Measurements from ENCODE around the gene TMEM107. TPM values are rescaled to one million over a fixed set of nuclear protein-coding genes. Genes with fewer than 3 reads are reported as not detected.

The TMEM107 gene
- polyA plus RNA-seq, 1 donor from 2014 or later: 35.2 TPM

DNA sequence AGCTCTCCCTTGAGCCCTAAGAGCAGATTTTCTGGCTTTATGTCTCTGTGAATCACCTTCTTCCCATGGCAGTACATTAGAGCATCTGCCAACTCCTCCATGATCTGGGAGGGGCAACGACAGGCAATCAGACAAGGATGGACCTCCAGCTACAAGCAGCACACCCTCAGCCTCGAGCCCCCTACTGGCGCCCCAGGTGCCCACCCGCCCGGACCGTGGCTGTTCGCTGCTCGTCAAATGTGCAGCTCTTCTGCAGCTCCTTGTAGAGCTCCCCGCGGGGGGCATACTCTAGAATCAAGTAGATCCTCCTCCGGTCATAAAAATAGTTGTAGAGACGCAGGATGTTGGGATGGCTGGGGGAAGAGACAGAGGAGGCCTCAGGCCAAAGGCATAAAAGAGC lies 30.4 kb upstream of the TMEM107 start:
- no peaks in the 10 kb centered on the region for H3K9me3 Mint-ChIP-seq
- H3K4me1 Mint-ChIP-seq: peaks cover 12 to 14% (median 14%) of the 10 kb centered on the region in 3 donors
- peak overlapping the region in 1 of 3 donors; percentile 24 for H3K27ac Mint-ChIP-seq
- H3K36me3 Mint-ChIP-seq: peaks cover 2% of the 10 kb centered on the region
- peak overlapping the region in 1 of 4 donors; percentile 35 for H3K4me3 Mint-ChIP-seq
- no peaks in the 10 kb centered on the region for H3K27me3 Mint-ChIP-seq

DNA sequence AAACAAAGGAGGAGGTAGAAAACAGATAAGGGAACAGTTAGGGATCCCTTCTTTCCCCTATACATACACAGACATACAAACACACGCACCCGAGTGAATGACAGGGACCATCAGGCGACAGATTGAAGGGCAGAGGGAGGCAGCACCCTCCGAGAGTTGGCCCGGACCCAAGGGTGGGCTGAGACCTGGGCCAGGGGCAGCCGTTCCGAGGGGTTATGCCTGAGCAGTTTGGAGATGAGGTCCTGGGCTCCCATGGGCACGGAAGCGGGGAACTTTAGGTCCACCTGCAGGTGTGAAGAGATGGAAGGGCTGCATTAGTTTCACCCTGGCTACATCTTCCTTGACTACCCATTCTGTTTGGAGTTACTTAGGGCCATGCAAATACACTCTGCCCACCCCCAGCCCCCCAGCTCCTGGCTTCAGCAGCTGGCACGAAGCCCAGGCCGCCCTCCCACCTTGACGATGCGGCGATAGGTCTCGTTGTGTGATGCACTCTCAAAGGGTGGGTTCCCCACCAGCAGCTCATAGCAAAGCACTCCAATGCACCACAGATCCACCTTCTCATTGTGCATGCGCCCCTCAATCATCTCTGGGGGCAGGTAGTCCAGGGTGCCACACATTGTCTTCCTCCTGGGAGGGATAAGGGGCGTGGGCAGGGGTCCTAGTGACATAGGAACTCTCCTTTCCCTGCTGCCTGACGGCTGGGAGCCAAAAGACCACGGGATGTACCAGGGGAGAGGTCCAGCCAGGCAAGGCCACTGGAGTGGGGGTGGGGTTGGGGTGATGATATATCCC lies 28.8 kb upstream of the TMEM107 start:
- Mint-ChIP-seq H3K36me3 (peaks cover 2% of the 10 kb centered on the region), H3K27me3 (no peaks in the 10 kb centered on the region), H3K9me3 (no peaks in the 10 kb centered on the region), H3K27ac (peak overlapping the region in 2 of 3 donors; percentile 46 to 69), H3K4me1 (peaks cover 5 to 7% (median 6%) of the 10 kb centered on the region in 3 donors), H3K4me3 (no peak overlapping the region)

DNA sequence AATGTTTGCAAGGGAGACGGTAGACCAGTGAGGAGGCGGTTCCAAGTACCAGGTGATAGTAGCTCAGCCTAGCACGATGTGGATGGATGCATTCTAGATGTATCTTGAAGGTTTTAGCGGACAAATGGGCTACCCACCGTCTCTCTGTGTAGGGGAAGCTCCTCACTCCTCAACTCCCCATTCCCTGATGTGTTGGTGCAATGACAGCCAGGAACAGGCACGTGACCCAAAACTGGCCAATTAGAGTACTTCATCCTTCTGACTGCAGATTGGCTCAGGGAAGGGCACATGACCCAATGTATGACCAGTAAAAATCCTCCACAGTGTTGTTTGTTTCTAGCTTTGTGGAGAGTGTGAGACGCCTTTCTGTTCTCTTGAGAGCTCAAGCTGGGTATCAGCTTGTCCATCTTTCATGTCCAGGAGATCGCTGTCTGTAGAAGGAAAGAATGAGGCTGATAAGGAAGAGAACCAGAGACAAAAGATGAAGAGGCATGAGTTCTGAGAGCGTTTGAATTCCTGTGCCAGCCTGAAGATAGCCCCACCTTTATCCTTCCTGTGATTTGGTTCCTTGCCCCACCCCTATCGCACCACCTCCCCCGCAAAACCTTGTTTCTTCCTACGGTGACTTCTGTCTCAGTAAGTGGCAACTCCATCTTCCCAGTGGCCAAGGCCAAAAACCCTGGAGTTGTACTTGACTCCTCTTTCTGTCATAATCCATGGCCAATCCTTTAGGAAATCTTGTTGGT lies 16.1 kb upstream of the TMEM107 start:
- H3K4me1 Mint-ChIP-seq: peaks cover 13 to 17% (median 16%) of the 10 kb centered on the region in 3 donors
- no peak overlapping the region for H3K27ac Mint-ChIP-seq
- no peaks in the 10 kb centered on the region for H3K27me3 Mint-ChIP-seq
- no peaks in the 10 kb centered on the region for H3K9me3 Mint-ChIP-seq
- H3K36me3 Mint-ChIP-seq: no peaks in the 10 kb centered on the region
- H3K4me3 Mint-ChIP-seq: no peak overlapping the region

DNA sequence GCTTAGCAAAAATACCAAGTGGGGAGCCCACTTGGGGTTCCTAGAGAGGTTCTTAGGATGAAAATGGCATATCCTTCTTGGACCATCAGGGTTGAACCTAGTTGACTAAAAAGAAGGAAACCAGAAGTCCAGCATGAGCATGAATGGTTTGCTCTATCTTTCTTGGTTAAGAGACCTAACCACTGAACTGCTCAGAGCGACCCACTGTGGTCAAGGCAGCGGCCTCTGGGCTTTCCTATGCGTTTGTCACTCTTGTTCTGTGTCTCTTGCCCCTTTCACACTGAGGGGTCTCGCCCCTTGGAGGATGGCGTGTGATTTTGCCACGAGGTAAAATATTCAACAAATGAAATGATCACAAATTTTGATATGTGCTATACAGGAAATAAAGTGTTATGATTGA lies 14.3 kb upstream of the TMEM107 start:
- H3K36me3 Mint-ChIP-seq: no peaks in the 10 kb centered on the region
- H3K4me1 Mint-ChIP-seq: peaks cover 5 to 9% (median 9%) of the 10 kb centered on the region in 3 donors
- peak overlapping the region in 1 of 4 donors; percentile 2 for H3K4me3 Mint-ChIP-seq

DNA sequence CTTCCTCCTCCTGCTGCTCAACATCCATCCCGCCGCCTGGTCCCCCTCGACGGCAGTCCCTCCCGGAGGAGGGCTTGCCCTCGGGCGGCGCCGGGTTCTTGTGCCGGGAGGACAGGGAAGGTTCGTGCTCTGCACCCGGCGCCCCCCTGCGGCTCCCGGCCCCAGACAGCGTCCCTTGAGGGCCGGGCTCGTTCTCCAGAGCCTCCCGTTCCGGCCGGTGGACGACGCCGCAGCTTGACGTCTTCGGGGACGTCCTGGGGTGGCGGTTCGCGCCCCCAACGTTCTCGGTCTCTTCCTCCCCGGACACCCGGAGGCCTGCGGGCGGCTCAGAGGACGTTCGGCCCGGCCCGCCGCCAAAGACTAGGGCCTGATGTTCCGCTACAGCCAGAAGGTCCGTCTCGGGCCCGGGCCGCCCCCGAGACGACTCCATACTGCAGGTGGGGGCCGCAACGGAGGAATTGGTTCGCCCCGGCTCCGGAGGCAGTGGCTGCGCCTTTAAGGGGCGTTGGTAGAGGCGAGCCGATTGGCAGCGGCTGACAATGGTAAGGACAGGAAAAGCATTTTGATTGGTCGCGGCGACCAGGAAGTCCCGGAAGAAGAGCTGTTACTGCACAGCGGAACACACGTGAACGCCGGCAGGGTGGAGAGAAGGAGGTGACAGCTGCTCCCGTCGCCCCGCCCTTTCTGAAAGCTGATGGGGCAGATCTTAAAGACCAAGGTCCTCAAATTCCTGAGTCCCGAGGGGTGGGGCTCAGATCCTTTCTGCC lies 13.7 kb upstream of the TMEM107 start, which contains the start of gene BORCS6:
BORCS6 (minus strand) TSS at position 470 of the 767 bp plus-strand sequence; CDS start at position 430, 40 bp downstream.
- Mint-ChIP-seq H3K27ac (peak within 1 kb of the TSS; percentile 85 to 95 (median 92)), H3K4me3 (peak within 1 kb of the TSS in 1 of 4 donors; percentile 2), H3K36me3 (no peaks in the 10 kb centered on the region), H3K9me3 (no peaks in the 10 kb centered on the region), H3K27me3 (no peaks in the 10 kb centered on the region), H3K4me1 (peaks cover 5 to 10% (median 9%) of the 10 kb centered on the region in 3 donors)

More for the DNA sequence above, 14.3 kb upstream of the TMEM107 start:
- Mint-ChIP-seq H3K9me3 (no peaks in the 10 kb centered on the region), H3K27ac (peak overlapping the region; percentile 85 to 95 (median 92)), H3K27me3 (no peaks in the 10 kb centered on the region)

DNA sequence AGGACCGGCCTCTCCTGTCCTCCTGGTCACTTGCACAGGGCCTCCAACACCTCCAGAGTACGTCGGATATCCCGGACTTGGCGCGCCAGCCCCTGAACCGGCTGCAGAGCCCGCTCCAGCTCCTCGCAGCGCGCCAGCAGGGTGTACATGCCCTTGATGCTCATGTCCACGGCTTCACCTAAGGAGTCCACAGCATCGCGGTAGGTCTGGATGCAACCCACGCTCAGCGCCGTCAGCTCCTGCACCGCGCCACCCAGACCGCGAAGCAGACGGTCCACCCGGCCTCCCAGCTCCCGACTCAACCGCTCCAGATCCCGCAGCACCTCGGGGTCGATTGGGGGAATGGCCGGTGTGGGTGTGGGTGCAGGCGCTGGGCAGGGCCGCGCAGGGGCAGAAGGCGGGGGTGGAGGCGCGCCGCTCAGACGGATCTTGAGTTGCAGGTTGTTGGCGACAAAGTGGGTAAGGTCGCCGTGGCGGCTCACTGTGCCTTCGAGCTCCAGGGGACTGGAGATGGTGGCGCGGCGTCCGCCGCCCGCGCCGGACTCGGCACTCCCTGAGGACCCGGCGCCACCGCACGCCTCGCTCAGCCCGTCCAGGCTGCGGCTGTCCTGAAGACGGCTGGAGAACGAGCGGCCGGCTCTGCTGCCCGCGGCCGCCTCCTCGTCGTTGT lies 13.0 kb upstream of the TMEM107 start:
- Mint-ChIP-seq H3K4me3 (no peak overlapping the region), H3K27me3 (no peaks in the 10 kb centered on the region), H3K9me3 (no peaks in the 10 kb centered on the region), H3K4me1 (peaks cover 5 to 13% (median 9%) of the 10 kb centered on the region in 3 donors), H3K27ac (peak overlapping the region in 1 of 3 donors; percentile 95), H3K36me3 (no peaks in the 10 kb centered on the region)

DNA sequence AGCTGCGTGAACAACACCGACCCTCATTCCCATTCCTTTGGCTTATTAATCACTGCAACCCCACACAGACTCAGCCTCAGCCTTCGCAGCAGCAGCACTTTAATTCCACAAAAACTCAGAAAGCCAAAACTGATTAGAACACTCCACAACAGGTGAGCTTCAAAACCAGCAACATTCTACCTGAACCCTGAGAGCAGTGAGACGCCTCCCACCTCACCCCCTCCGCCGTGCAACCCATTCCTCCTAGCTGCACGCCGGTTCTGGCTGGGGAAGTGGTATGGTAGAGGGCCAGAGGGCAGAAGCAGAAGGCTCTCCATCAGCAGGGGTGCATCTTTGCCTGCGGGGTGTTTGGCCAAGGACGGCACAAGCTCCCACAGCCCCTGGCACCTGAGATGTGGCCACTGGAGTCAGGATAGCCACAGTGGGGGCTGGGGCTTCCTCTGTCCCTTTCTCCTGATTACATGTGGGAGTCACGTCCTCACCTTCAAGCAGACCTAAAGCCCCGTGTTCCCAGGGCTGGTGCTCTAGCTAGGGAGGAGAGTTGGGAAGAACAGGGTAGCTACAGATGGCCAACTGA lies 12.2 kb upstream of the TMEM107 start:
- no peaks in the 10 kb centered on the region for H3K9me3 Mint-ChIP-seq
- H3K36me3 Mint-ChIP-seq: no peaks in the 10 kb centered on the region
- H3K4me1 Mint-ChIP-seq: peaks cover 5 to 13% (median 11%) of the 10 kb centered on the region in 3 donors
- H3K4me3 Mint-ChIP-seq: no peak overlapping the region
- H3K27me3 Mint-ChIP-seq: no peaks in the 10 kb centered on the region
- H3K27ac Mint-ChIP-seq: no peak overlapping the region

DNA sequence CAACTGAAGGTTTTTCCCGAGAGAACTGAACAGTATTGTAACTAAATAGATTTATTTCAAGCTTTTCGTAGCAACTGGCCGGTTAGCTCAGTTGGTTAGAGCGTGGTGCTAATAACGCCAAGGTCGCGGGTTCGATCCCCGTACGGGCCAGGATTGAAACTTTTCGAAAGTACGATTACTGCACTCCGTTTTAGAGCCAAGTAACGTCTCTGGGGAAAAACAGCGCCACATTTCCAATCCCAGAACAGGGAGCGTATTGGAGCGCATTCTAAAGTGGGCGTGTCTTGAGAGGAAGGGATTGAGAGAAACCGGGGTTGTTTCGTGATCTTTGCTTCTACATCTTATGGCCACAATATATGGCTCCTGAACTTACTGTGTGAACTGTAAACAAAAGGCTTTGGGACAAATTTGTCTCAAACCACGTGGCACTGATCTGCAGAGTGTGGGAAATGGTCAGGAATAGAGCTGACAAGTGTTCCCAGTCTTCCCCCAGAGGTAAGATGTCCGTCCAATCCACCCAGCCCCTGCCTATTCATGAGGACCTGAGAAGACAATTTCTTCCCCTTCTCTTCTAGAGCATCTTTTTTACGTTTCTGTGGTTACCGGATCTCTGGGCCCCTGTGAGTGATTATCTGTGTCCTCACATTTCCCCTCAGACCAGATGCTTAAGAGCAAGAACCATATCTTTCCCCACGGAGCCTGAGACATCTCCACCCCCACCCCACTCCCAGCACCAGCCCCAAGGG lies 11.5 kb upstream of the TMEM107 start:
- Mint-ChIP-seq H3K9me3 (no peaks in the 10 kb centered on the region), H3K36me3 (no peaks in the 10 kb centered on the region), H3K4me1 (peaks cover 5 to 13% (median 11%) of the 10 kb centered on the region in 3 donors), H3K4me3 (no peak overlapping the region), H3K27ac (no peak overlapping the region), H3K27me3 (no peaks in the 10 kb centered on the region)

DNA sequence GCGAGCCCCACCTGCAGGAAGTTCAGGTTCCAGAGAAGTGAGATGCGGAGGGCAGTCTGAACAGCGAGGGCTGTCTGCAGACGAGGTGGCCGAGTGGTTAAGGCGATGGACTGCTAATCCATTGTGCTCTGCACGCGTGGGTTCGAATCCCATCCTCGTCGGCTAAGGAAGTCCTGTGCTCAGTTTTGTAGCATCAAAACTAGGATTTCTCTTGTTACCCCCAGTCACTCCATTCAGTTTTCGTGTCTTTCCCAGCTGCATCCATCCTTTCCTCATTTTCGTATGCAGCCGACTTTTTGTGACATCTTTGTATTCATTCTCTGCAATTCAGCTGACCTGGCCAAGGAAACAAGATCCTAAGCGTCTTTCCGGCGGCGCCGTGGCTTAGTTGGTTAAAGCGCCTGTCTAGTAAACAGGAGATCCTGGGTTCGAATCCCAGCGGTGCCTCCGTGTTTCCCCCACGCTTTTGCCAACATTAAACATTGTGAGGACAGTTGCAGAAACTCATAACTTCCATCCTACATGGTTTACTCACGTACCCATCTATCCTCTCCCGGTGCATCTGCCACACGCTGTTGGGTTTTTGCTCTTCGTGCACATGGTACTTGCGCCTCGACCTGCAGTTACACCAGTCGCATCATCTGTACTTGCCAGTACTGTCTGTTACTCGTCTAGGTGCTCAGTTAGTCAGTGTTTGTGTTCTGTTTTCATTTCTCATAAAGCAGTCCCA lies 10.8 kb upstream of the TMEM107 start:
- Mint-ChIP-seq H3K9me3 (no peaks in the 10 kb centered on the region), H3K27ac (no peak overlapping the region), H3K27me3 (no peaks in the 10 kb centered on the region), H3K36me3 (no peaks in the 10 kb centered on the region), H3K4me1 (peaks cover 7 to 13% (median 12%) of the 10 kb centered on the region in 3 donors), H3K4me3 (no peak overlapping the region)

DNA sequence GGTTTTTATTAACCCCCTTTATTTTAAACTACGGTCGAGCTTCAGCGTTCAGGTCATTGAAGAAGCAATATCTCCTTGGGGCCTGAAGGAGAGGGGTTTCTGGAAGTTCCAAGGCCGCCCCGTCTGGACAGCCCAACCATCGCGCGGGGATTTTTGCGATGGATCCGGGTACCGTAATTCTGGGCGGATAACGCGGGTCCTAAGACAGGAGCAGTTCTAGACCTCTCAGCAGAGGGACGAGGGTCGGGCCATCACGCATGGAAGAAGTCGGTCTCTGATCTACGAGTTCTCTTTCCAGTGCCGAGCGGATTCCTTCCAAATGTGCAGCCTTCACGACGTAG lies 10.2 kb upstream of the TMEM107 start:
- H3K4me3 Mint-ChIP-seq: no peak overlapping the region
- peaks cover 11 to 15% (median 11%) of the 10 kb centered on the region in 3 donors for H3K4me1 Mint-ChIP-seq
- H3K27me3 Mint-ChIP-seq: no peaks in the 10 kb centered on the region
- H3K36me3 Mint-ChIP-seq: no peaks in the 10 kb centered on the region
- no peak overlapping the region for H3K27ac Mint-ChIP-seq
- H3K9me3 Mint-ChIP-seq: no peaks in the 10 kb centered on the region

DNA sequence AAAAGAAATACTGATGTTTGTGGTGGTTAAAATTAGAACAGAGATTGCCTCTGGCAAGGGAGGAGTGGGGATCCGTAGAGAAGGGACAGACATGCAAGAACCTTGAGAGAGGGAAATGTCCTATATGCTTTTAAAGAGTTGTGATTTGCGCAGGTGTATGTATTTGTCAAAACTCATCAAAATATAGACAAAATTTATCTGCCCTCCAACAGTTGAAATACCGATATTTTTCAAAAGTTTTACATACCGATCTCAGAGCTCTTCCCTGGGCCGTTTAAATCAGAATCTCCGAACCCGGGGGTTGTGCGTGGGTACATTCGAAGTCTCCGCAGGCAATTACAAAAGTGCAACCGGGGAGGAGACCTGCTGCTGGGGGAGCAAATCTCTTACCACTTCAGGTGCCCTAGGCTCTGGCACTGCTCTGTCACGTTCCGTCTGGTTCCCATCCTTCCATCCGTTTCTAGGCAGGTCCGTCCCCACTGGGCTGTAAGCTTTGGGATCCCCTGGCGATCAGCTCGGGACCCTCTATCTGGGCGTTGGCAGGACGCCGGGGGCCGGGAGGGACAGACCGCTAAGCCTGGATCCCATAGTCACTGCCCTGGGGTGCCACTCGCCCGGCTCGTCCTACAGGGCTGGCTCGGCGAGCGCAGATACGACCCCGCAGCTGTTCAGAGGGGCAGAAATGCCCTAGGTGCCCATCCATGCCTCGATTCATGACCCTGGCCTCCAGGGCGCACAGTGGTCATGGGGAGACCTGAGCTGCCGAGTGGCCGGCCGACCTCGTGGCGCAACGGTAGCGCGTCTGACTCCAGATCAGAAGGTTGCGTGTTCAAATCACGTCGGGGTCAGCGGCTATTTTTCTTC lies 9.6 kb upstream of the TMEM107 start:
- Mint-ChIP-seq H3K27me3 (no peaks in the 10 kb centered on the region), H3K4me3 (no peak overlapping the region), H3K9me3 (no peaks in the 10 kb centered on the region), H3K4me1 (peaks cover 8 to 15% (median 11%) of the 10 kb centered on the region in 3 donors), H3K27ac (no peak overlapping the region), H3K36me3 (no peaks in the 10 kb centered on the region)

DNA sequence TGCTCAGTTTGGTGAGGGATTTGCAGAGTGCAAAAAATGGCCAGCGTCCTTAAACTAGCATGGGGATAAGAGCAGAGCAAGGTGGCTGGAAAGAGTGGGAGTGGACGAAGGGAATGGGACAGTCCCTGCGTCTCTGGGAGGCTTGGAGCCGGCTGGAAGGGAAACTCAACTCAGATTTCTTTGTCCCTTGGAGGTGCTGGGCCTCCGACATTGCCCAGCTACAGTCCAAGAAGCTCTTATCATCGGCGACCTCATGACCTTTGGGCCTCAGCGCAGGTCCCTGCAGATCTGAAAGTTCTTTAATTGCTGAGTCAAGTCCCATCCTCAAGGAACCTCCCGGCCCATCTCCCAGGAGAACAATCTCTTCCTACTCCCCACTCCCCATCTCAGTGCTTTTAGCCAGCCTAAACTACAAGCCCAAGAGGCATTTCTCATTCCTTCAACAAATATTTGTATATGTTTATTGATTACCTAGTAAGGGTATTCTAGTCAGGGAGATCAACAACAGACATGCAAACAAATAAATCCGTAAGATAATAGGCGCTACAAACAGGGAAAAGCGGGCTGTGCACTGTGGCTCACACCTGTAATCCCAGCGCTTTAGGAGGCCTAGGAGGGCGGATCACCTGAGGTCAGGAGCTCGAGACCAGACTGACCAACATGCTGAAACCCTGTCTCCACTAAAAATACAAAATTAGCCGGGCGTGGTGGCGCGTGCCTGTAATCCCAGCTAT lies 985 bp upstream of the TMEM107 start:
- Mint-ChIP-seq H3K4me1 (peaks cover 29 to 35% (median 34%) of the 10 kb centered on the region in 3 donors), H3K4me3 (peak overlapping the region; percentile 87 to 99 (median 94)), H3K9me3 (no peaks in the 10 kb centered on the region), H3K27me3 (no peaks in the 10 kb centered on the region), H3K27ac (peak overlapping the region; percentile 73 to 96 (median 95)), H3K36me3 (no peaks in the 10 kb centered on the region)
